Ovary (tissue), 3 donors: ENCODE measurements around the gene CDC42EP4.

Experiments used
- POLR2A ChIP-seq: fragments of 450-650 bp; IDR thresholded peaks from one replicate; pipeline ENCODE4 v1.6.1; 2017; ENCODE audit warnings: antibody characterized with exemption, mild to moderate bottlenecking, moderate library complexity
- TF ChIP-seq, protein P1 (sequence below), 3 donors: fragments of 450-650 bp in 2 of 3; fragments of 200-600 bp in 1 of 3; IDR thresholded peaks; one replicate each; pipeline versions ENCODE4 v1.5.1 to v1.8.0; 2016 to 2022; ENCODE audit warnings: antibody characterized with exemption in 3 of 3, mild to moderate bottlenecking in 1 of 3
- donor health status: DM: no; HTN: no; CAD: no.

DNA sequence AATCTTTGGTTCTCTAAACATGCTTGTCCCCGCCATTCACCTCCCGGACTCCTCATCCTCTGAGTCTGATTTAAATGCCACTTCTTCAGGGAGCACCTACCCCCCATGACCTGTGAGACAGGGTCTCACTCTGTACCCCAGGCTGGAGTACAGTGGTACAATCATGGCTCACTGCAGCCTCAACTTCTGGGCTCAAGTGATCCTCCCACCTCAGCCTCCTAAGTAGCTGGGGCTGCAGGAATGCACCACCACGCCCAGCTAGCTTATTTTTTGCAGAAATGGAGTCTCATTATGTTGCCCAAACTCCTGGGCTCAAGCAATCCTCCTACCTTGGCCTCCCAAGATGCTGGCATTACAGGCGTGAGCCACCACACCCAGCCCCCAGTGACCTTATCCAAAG is 37.3 kb downstream of the CDC42EP4 start:
- TF ChIP-seq, protein P1, sequence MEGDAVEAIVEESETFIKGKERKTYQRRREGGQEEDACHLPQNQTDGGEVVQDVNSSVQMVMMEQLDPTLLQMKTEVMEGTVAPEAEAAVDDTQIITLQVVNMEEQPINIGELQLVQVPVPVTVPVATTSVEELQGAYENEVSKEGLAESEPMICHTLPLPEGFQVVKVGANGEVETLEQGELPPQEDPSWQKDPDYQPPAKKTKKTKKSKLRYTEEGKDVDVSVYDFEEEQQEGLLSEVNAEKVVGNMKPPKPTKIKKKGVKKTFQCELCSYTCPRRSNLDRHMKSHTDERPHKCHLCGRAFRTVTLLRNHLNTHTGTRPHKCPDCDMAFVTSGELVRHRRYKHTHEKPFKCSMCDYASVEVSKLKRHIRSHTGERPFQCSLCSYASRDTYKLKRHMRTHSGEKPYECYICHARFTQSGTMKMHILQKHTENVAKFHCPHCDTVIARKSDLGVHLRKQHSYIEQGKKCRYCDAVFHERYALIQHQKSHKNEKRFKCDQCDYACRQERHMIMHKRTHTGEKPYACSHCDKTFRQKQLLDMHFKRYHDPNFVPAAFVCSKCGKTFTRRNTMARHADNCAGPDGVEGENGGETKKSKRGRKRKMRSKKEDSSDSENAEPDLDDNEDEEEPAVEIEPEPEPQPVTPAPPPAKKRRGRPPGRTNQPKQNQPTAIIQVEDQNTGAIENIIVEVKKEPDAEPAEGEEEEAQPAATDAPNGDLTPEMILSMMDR (IDR thresholded peaks at IDR 0.05), result no peak
- no peak for TF ChIP-seq POLR2A
